ENCODE data around the gene RBMS3. TPM values are rescaled to one million over a fixed set of nuclear protein-coding genes. Genes with fewer than 3 reads are reported as not detected.
"Not testable (repeated sequence)": the region's sequence is repeated elsewhere in the genome, so short reads cannot be mapped to it uniquely, and the experiment has no call there.

Gene RBMS3
- total RNA-seq, 1 donor from 2014 or later = 20.7 TPM

- ATAC-seq = peak; percentile 74
- DNase-seq = no peak
- intact Hi-C loops (cut with micrococcal nuclease) = no loop called here
Observed at GRCh38 chr3:29494305-29495036, 213.6 kb downstream of the RBMS3 start.

- intact Hi-C loops (cut with micrococcal nuclease) = no loop called here
- DNase-seq (no peak), ATAC-seq (no peak)
Observed at GRCh38 chr3:29497282-29497681, 216.4 kb downstream of the RBMS3 start.

DNA sequence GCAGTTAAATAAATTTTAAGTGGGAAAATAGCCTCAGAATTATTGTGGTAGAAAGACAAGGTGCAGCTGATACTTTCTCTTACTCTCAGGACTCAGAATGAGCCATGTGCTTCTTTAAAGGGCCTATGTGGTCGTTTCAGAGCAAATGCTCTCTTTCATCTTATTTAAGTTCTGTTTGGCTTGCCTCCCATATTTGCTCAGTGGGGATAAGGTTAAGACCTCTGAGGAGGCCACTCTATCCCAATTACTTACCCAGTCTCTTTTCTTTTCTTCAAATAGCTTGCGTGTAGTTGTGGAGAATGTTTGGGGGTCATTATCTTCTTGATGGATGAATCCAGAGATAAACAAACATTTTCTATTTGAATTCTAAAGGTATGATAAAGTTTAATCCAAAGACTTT, 221.9 kb downstream of the RBMS3 start:
- DNase-seq = no peak
- intact Hi-C loops (cut with micrococcal nuclease) = no loop called here
- ATAC-seq = no peak

DNA sequence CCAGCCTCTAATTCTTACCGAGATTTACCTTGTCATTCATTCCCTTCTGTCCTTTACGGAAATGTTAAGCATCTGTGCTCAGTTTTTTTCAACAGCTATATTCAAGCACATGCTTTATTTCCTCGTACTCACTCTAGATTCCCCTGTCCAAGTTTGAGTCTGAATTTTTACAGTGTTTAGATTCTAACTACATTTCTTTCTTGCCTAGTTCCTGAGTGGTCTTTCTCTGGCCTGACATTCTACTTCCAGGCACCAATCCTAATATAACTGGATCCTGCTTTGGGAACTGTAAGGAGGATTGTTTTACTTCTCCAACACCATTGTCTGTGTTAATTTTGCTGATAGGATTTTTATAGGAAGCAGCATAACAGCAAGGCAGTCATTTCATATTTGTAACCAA, 222.4 kb downstream of the RBMS3 start:
- DNase-seq (no peak), ATAC-seq (no peak)
- intact Hi-C loops (cut with micrococcal nuclease) = no loop called here

GRCh38 chr3:29503958-29504357, 223.1 kb downstream of the RBMS3 start:
- intact Hi-C loops (cut with micrococcal nuclease) = no loop called here
- no peak for DNase-seq
- peak; percentile 98 for ATAC-seq

DNA sequence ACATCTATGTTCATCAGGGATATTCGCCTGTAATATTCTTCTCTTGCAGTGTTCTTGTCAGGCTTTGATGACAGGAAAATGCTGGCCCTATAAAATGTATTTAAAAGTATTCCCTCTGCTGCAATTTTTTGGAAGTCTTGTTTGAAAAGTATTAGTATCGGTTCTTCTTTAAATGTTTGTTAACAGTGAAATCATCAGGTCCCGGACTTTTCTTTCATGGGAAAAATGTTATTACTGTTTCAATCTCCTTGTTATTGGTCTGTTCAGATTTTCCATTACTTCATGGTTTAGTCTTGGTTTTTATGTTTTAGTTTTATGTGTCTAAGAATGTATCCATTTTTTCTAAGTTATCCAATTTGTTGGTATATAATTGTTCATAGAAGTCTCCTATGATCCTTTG, 225.6 kb downstream of the RBMS3 start:
- ATAC-seq (no peak), DNase-seq (no peak)

DNA sequence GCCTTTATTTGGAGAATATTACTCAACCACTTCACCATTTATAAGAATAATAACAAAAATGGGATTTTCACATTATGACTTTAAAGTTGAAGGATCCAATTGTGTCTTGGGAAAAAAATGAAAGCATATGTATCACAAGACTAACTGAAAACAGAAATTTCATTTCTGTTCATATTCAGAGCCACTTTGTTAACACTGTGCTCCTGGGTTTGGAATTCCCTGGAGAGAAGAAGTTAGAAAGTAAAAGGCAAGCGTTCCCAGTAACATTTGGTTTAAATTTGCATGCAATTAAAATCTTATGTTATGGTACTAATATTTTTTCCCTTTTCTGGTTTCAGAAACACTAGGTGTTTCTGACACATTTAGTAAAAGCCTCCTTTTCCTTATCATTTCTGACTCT, 230.8 kb downstream of the RBMS3 start:
- no peak for ATAC-seq
- intact Hi-C loops (cut with micrococcal nuclease) = no loop called here

More for the DNA sequence above, 225.6 kb downstream of the RBMS3 start:
- intact Hi-C loops (cut with micrococcal nuclease) = no loop called here

DNA sequence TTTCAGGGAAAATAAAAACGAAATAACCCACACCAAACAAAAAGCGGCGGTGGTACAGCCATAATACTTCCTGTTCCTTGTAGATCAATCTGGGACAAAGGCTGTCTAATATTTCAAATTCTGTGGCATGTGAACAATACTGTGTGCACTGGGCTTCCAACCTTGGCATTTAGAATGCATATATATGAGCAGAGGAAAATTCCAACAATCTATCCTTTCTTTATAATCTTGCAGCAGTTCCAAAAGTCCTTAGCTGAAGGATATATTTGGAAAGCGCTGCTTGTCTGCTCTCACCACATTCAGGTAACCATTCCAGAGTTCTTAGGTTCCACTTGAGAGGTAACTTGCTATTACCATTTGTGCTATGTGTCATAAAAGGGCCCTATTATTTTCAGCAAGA, 231.8 kb downstream of the RBMS3 start:
- ATAC-seq = no peak
- no peak for DNase-seq
- intact Hi-C loops (cut with micrococcal nuclease) = no loop called here

More for the DNA sequence above, 230.8 kb downstream of the RBMS3 start:
- no peak for DNase-seq

GRCh38 chr3:29513236-29513635, 232.4 kb downstream of the RBMS3 start:
- intact Hi-C loops (cut with micrococcal nuclease) = no loop called here
- ATAC-seq (peak; percentile 77), DNase-seq (no peak)

DNA sequence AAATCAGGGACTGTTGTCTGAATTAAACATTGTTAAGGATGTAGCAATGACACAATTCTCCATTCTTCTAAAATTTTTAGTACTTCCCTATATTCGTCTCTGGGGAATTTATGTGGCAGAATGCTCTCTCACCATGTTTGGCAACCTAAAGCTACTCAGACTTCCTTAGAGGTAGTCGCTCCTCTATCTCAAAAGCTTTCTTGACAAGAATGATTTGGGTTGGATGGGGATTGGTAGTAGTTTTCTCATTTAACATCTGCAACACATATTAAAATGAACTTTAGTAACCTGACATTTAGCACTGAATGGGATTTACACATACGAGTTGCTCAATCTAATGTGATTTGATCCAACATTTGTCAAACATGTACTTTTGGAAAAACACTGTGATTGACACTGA, 233.3 kb downstream of the RBMS3 start:
- ATAC-seq (peak; percentile 81), DNase-seq (no peak)
- intact Hi-C loops (cut with micrococcal nuclease) = no loop called here

- intact Hi-C loops (cut with micrococcal nuclease) = no loop called here
- no peak for ATAC-seq
- no peak for DNase-seq
Observed at GRCh38 chr3:29514912-29515311, 234.0 kb downstream of the RBMS3 start.

DNA sequence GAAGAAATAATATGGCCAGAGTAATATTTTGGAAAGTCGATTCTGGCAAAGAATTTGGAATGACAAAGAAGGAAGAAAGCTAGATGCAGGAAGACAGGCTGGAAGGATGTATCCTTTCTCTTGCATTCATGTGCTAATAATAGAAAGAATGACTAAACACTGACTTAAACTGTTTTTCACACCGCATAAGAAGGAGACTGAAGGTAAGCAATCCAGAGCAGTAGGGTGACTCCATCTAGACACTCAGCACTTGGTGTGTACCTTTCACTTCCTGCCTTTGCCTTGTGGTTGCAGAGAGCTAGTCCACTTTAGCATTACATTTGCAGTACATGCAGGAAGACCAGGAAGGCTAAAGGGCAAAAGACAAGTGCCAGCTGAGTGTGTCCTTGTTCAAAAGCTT, 234.6 kb downstream of the RBMS3 start:
- DNase-seq (no peak), ATAC-seq (no peak)
- intact Hi-C loops (cut with micrococcal nuclease) = no loop called here

DNA sequence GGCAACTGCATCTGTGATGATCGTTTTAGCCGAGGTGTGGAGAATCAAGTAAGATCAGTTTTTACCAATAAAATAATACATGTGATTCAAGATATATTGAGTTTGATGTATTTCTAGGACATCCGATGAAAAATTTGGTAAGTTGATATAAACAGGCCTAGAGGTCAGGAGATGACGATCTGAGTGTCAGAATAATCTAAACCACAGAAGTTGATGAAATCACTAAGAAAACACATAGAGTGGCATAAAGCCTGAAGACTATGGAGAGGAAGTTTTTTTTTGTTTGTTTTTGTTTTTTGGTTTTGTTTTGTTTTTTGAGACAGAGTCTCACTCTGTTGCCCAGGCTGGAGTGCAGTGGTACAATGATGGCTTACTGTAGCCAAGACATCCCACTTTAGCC, 235.3 kb downstream of the RBMS3 start:
- DNase-seq (no peak), ATAC-seq (no peak)
- intact Hi-C loops (cut with micrococcal nuclease) = no loop called here

DNA sequence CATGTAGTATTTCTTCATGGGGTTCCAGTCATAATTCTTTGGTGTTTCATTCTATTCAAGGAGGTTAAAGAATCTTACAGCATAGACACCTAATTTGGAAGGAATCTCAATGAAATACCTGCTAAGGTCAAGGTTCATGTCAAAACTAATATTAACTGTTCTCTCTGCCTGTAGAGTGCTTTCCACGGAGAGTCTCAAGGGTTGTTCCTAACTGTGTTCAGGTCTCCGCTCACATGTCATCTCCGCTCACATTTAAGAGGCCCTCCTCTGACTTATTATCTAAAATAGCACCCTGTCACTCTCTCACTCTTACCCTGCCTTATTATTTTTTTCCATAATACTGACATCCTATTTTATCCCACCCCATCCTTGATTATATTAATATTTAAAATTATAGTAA, 239.9 kb downstream of the RBMS3 start:
- ATAC-seq (no peak), DNase-seq (no peak)
- intact Hi-C loops (cut with micrococcal nuclease) = no loop called here

GRCh38 chr3:29521293-29521692, 240.4 kb downstream of the RBMS3 start:
- ATAC-seq = no peak
- DNase-seq = no peak
- intact Hi-C loops (cut with micrococcal nuclease) = no loop called here

- intact Hi-C loops (cut with micrococcal nuclease) = no loop called here
- DNase-seq (no peak), ATAC-seq (no peak)
Observed at GRCh38 chr3:29521751-29522150, 240.9 kb downstream of the RBMS3 start.

GRCh38 chr3:29524433-29524832, 243.6 kb downstream of the RBMS3 start:
- peak; percentile 25 for ATAC-seq
- DNase-seq; intact Hi-C loops (cut with micrococcal nuclease): not testable (repeated sequence)

GRCh38 chr3:29525254-29525881, 244.5 kb downstream of the RBMS3 start:
- intact Hi-C loops (cut with micrococcal nuclease) = no loop called here
- ATAC-seq = peak; percentile 94
- peak; percentile 44 for DNase-seq

- ATAC-seq = no peak
- intact Hi-C loops (cut with micrococcal nuclease) = no loop called here
Observed at GRCh38 chr3:29527246-29527645, 246.4 kb downstream of the RBMS3 start.

DNA sequence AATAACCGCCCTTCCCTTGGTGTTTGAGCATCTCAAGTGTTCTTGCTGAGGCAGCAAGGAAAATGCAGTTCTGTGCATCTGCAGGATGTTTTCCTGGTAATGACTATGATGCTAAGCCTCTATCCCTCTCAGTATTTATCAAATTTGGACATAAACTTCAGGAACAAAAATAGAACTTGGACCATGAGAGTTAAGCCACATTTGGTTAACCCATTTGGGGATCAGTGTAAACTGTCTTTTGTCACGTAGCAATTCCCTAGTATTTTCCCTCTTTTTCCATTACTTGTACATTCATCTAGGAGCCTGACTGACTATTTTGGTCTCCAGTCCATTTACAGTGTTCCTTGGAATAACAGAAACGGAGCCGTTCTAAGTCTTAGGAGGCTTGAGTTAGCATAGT, 250.8 kb downstream of the RBMS3 start:
- ATAC-seq (peak; percentile 62), DNase-seq (no peak)
- intact Hi-C loops (cut with micrococcal nuclease) = no loop called here

More at GRCh38 chr3:29527246-29527645, 246.4 kb downstream of the RBMS3 start:
- DNase-seq = no peak

DNA sequence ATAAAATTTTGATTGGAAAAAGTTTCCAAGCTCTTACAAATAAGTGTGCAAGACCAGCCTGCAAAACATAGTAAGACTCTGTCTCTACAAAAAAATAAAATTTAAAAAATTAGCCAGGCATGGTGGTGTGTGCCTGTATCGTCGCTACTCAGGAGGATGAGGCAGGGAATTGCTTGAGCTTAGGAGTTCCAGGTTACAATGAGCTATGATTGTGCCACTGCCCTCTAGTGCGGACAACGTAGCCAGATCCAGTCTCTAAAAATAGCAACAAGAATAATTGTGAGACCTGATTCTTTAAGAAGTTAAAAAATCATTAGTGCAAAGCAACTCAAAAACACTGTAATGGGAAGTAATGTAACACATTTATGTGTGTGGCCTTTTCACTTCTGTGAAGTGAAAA, 251.6 kb downstream of the RBMS3 start:
- intact Hi-C loops (cut with micrococcal nuclease) = no loop called here
- DNase-seq = no peak
- ATAC-seq = no peak
